NCI-H2029 treated with DMSO at 0.1 percent for 48 hours (cell line): ENCODE data around the gene XPC.
A peak's percentile ranks its signal among the peaks of the same experiment; 100 is the strongest.
"Not testable (repeated sequence)": the region's sequence is repeated elsewhere in the genome, so short reads cannot be mapped to it uniquely, and the experiment has no call there.

Experiments used
- DNase-seq: peaks from one replicate; lab custom pipeline; 2025; lab: John Stamatoyannopoulos, UW

The XPC gene

GRCh38 chr3:14178247-14179113 lies at the start of gene XPC, which contains the start of gene LSM3:
Gene XPC, minus strand, starts transcription at chr3:14178601. Its CDS starts 33 bp downstream, at chr3:14178568.
Gene LSM3, plus strand, starts transcription at chr3:14178817. Its CDS starts 44 bp downstream, at chr3:14178861.
- peak; percentile 99 for DNase-seq

GRCh38 chr3:14227856-14228255 lies 49.5 kb upstream of the XPC start:
- no peak for DNase-seq

DNA sequence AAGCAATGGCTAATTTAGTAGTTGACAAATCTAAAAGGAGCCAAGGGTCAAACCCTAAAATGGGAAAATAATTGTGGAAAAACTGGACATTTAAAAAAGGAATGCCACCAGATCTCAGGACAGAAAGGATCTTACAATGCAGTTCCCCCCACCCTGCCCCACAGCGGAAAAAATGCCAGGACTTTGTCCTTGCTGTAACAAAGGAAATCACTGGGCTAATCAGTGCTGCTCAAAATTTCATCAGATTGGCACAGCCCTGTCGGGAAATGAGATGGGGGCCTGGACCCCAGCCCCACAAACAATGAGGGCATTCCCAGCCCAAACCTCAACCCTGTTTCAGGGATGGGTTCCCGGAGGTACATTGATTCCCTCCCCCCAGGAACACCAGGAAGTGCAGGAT lies 48.0 kb upstream of the XPC start:
- DNase-seq, result not testable (repeated sequence)

DNA sequence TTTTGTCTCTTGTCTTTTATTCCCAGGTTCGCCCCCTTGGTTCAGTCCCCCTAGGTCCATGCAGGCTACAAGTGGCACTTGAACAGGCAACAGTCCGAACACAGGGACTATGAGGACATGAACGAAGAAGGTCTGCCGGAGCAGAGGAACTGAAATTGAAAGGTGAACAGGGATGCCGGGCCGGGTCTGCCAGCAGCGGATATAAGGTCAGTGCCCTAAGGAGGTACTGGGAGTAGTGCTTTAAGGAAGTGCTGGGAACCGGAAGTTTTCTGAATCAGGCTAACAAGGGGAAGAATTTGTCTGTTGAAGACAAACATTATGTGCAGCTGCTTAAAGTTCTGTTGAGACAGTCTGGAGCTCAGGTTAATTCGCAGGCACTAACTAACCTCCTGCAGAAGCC lies 47.0 kb upstream of the XPC start:
- DNase-seq, result no peak

GRCh38 chr3:14224895-14225294 lies 46.5 kb upstream of the XPC start:
- no peak for DNase-seq

GRCh38 chr3:14223595-14223994 lies 45.2 kb upstream of the XPC start:
- DNase-seq, result no peak

DNA sequence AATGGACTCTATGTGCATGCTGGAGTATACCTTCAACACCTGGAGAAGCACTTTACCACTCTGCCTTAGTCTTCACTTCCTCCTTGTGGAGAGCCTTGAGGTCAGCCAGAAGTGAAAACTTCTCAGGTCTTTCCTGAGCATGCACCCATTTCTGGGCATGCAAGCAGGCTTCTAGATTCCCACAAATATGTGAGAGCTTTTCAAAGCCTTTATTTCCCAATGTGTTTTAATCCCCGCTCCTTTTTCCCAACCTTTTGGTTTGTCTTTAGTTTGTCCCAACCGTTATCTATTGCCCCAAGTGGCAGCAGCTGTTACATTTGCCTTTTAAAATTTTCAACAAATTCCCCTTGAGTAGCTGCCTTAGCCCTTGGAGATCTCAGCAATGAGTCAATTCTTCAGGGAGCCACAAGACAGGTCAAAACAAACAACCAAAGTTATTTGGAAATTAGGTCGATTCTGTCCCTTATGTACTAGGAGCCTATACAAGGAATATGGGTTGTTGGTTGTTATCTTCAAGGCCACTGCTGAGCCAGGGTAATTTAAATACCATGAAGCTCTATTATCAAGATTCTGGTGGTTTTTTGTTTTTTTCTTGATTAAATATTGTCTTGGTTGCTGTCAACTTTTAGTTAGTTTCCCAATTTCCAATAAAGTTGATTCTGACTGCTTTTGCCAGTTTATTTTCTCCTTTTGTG lies 44.6 kb upstream of the XPC start:
- DNase-seq, result no peak

DNA sequence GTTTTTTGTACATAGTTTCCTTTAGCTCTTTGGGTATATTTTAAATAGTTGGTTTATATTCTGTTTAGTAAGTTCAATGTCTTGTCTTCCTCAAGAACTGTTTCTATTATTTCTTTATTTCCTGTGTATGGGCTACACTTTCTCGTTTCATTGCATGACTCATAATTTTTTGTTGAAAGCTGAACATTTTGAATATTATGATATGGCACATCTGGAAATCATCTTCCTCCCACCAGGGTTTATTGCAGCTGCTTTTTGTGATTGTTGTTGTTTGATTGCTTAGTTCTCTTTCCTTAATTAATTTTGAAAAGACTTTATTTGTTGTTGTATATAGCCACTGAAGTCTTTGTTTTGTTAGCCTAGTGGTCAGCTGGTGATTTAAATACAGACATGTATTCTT lies 44.1 kb upstream of the XPC start:
- DNase-seq, result no peak

DNA sequence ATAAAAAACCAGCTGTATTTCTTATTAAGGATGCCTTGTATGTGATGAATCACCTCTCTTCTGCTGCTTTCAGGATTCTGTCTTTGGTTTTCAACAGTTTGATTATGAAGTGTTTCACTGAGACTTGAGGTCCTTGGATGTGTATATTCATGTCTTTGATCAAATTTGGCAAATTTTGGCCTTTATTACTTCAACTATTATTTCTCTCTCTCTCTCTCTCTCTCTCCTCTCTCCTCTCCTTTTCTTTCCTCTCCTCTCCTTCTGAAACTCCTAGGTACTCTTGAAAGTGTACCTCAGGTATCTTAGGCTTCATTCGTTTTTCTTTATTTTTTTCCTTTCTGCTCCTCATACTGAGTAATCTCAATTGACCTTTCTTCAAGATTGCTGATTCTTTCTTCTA lies 43.5 kb upstream of the XPC start:
- no peak for DNase-seq

DNA sequence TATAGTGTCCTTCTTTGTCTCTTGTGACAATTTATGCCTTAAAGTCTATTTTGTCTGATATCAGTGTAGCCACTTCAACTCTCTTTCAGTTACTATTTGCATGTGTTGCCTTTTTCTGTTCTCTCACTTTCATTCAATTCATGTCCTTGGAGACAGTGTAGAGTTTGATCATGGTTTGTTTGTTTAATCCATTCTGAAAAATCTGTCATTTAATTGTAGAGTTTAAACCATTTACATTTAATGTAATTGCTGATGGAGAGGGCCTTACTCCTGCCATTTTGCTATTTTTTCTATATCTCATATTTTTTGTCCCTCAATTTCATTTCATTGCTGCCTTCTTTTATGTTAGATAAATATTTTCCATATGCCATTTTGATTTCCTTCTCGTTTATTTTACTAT lies 42.5 kb upstream of the XPC start:
- no peak for DNase-seq

GRCh38 chr3:14218355-14218754 lies 40.0 kb upstream of the XPC start:
- DNase-seq, result no peak

DNA sequence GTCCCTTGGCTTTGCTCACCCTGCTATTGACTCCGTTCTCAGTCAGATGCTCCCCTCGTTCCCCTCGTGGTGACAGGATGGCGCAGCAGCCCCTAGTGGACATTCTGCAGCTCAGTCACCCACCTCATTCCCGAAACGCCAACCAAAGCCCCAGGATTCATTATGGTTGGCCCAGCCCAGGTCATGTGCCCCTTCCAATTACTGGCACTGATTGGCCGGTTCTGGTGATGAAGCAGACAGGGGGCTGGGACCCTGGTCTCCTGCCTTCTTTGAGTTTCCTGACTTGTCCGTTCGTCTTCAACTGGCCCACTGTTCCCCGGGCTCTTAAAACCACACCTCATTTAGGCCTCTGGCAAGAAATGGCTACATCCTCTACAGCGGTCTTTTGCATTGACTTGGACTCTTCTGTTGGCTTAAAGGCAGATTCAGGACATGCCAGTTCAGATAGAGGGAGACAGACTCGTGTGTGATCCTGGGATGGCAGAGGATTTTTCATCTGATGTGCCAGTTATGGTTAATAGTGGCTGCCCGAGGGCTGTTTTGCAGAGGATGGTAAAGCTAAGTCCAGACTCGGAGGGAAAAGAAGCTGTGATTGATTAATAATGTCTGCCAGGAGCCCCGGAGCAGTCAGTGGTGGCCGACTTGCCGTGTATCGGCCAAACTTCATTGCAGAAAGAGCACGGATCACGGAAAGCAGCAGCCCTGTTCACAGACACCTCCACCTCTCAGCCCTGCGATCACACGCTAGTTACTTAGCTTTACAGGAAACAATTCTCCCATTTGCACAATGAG lies 38.1 kb upstream of the XPC start:
- DNase-seq, result no peak

- no peak for DNase-seq
These were observed 36.4 kb upstream of the XPC start for GRCh38 chr3:14214764-14215163.

DNA sequence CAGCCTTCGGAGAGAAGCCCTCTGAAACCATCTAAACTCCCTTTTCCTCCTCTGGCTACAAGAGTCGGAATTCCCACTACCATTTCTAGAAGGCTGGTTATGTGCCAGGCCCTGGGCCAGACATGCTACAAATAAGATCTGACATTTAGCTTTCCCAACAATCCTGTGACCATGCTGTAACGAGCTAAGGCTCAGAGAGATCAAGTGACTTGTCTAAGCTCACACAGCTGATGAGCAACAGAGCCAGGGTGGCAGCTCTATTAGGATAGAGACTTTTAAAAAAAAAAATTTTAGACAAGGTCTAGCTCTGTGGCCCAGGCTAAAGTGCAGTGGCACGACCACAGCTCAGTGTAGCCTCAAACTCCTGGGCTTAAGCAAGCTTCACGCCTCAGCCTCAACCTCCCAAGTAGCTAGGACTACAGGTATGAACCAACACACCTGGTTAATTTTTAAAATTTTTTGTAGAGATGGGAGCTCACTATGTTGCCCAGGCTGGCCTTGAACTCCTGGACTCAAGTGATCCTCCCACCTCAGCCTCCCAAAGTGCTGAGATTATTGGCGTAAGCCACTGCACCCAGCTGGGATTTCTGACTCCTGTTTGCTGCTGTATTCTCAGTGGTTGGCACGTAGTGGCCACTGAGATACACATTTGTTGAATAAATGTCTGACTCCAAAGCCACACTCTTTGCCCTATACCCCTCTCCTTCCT lies 34.8 kb upstream of the XPC start:
- DNase-seq, result no peak

GRCh38 chr3:14212032-14212431 lies 33.6 kb upstream of the XPC start:
- DNase-seq, result no peak

- no peak for DNase-seq
These were observed 33.2 kb upstream of the XPC start for GRCh38 chr3:14211621-14212020.

GRCh38 chr3:14210843-14211594 lies 32.6 kb upstream of the XPC start:
- DNase-seq, result no peak

GRCh38 chr3:14210290-14210688 lies 31.9 kb upstream of the XPC start:
- no peak for DNase-seq

- DNase-seq, result no peak
These were observed 31.3 kb upstream of the XPC start for GRCh38 chr3:14209581-14210289.

- DNase-seq, result no peak
These were observed 30.6 kb upstream of the XPC start for GRCh38 chr3:14208977-14209394.
